HG02623 (cell line): Measurements from ENCODE around the gene AHCYL2.
"Not testable (repeated sequence)": the region's sequence is repeated elsewhere in the genome, so short reads cannot be mapped to it uniquely, and the experiment has no call there.

ENCODE experiments used
- ATAC-seq: cut with Tn5 transposase; IDR thresholded peaks from one replicate; pipeline ENCODE4 v1.9.1; 2021; ENCODE audit warnings: moderate library complexity; ENCODE audit not compliant: unreplicated experiment

Gene AHCYL2

GRCh38 chr7:129412501-129412900, 187.7 kb downstream of the AHCYL2 start:
- no peak for ATAC-seq

GRCh38 chr7:129417073-129417472, 192.2 kb downstream of the AHCYL2 start:
- no peak for ATAC-seq

GRCh38 chr7:129421717-129422250, 197.0 kb downstream of the AHCYL2 start:
- ATAC-seq, result no peak

- no peak for ATAC-seq
These were observed 197.9 kb downstream of the AHCYL2 start for GRCh38 chr7:129422727-129423126.

GRCh38 chr7:129423700-129424410, 199.0 kb downstream of the AHCYL2 start:
- ATAC-seq, result no peak

GRCh38 chr7:129426482-129426881, 201.7 kb downstream of the AHCYL2 start:
- ATAC-seq, result no peak

- ATAC-seq, result no peak
These were observed 202.8 kb downstream of the AHCYL2 start for GRCh38 chr7:129427526-129428045.

GRCh38 chr7:129431911-129432643, 207.2 kb downstream of the AHCYL2 start:
- ATAC-seq, result no peak

- peak; percentile 97 for ATAC-seq
These were observed 209.2 kb downstream of the AHCYL2 start, which contains the start of gene STRIP2 for GRCh38 chr7:129433847-129434674. STRIP2 (plus strand) TSS chr7:129434432; CDS start chr7:129434473, 41 bp downstream.

GRCh38 chr7:129434675-129435318, 210.0 kb downstream of the AHCYL2 start:
- ATAC-seq, result no peak

GRCh38 chr7:129435414-129435829, 210.6 kb downstream of the AHCYL2 start:
- ATAC-seq, result no peak

GRCh38 chr7:129436335-129436923, 211.6 kb downstream of the AHCYL2 start:
- ATAC-seq, result no peak

GRCh38 chr7:129437190-129437589, 212.4 kb downstream of the AHCYL2 start:
- ATAC-seq, result no peak

GRCh38 chr7:129438281-129438838, 213.5 kb downstream of the AHCYL2 start:
- ATAC-seq, result no peak

- no peak for ATAC-seq
These were observed 214.2 kb downstream of the AHCYL2 start for GRCh38 chr7:129438839-129439651.

GRCh38 chr7:129439963-129440625, 215.3 kb downstream of the AHCYL2 start:
- ATAC-seq, result no peak

- no peak for ATAC-seq
These were observed 218.8 kb downstream of the AHCYL2 start for GRCh38 chr7:129443612-129444011.

GRCh38 chr7:129444776-129445175, 219.9 kb downstream of the AHCYL2 start:
- ATAC-seq, result not testable (repeated sequence)
